Adrenal gland (tissue), 12 donors: ENCODE measurements around the gene CDK13. TPM values are rescaled to one million over a fixed set of nuclear protein-coding genes. Genes with fewer than 3 reads are reported as not detected.

Experiments used
- DNase-seq, 7 donors: peaks; one replicate each; pipeline ENCODE4 v3.0.0-alpha.2; 2019 to 2020
- H3K27ac ChIP-seq, 5 donors: fragments of 200-600 bp; sonication (generic) in 4 of 5; 1 replicate in 3 of 5; 2 replicates in 2 of 5; pipeline versions ENCODE4 v1.5.1 to v1.8.0; 2016 to 2020; ENCODE audit warnings: mild to moderate bottlenecking in 1 of 5
- H3K27me3 ChIP-seq: fragments of 200-600 bp; 2 replicates; pipeline ENCODE4 v1.8.0; 2021
- H3K36me3 ChIP-seq, 2 donors: fragments of 200-600 bp; replicated peaks in 1 of 2; 1 replicate in 1 of 2; 2 replicates in 1 of 2; pipeline versions ENCODE4 v1.5.1 to v1.8.0; 2018 to 2022
- H3K4me1 ChIP-seq, 2 donors: fragments of 200-600 bp; replicated peaks in 1 of 2; 1 replicate in 1 of 2; 2 replicates in 1 of 2; pipeline versions ENCODE4 v1.5.1 to v1.8.0; 2018 to 2021
- H3K4me3 ChIP-seq, 4 donors: fragments of 200-600 bp; sonication (generic) in 3 of 4; one replicate each; pipeline ENCODE4 v1.5.1; 2016 to 2018
- H3K9me3 ChIP-seq, 3 donors: fragments of 200-600 bp; sonication (generic) in 1 of 3; replicated peaks in 1 of 3; 1 replicate in 2 of 3; 2 replicates in 1 of 3; pipeline versions ENCODE4 v1.5.1 to v1.8.0; 2016 to 2021
- POLR2A ChIP-seq, 2 donors: fragments of 450-650 bp; IDR thresholded peaks; one replicate each; pipeline ENCODE4 v1.6.1; 2017; ENCODE audit warnings: antibody characterized with exemption in 2 of 2, mild to moderate bottlenecking in 2 of 2, moderate library complexity in 1 of 2
- WGBS, 4 donors: extraction: QIAGEN DNeasy Blood & Tissue Kit in 2 of 4; methylation state at CpG; one replicate each; pipeline versions ENCODE4 v1.1.5 to v1.1.7; 2013 to 2017; 5-methylcytosine and 5-hydroxymethylcytosine counted together
- intact Hi-C, 2 donors: fragments of 100-400 bp; cut with DNase I; formaldehyde crosslinking; loops; one replicate each; pipeline versions ENCODE4 v1.14.1 to v1.15.0; 2022 to 2023
- polyA plus RNA-seq, 3 donors: library from polyadenylated mRNA; stranded (reverse); fragments of 200-250 nt in 2 of 3; fragments of 350-450 nt in 1 of 3; fragmentation: Illumina TruSeq in 1 of 3; extraction: RNeasy Lipid Tissue Mini Kit (QIAGEN cat#74804) in 1 of 3; gene quantifications; one replicate each; pipeline ENCODE4 v1.2.3, GENCODE V29; 2013 to 2014
- total RNA-seq, 9 donors: library from RNA; depleted of rRNA in 4 of 9; stranded (reverse); fragments of >200 nt in 4 of 9; fragments of 120-200 nt in 1 of 9; fragmentation: NEBNext Ultra II Directional in 1 of 9; extraction: Animal tissue kit (Norgen Biotek cat#: 25700) in 1 of 9; gene quantifications; one replicate each; pipeline versions ENCODE4 v1.1.0 to v1.2.4, GENCODE V29; 2013 to 2023
- TF ChIP-seq, protein P1 (sequence below), 6 experiments: fragments of 450-650 bp in 4 of 6; fragments of 200-600 bp in 2 of 6; sonication (generic) in 1 of 6; IDR thresholded peaks; 1 replicate in 5 of 6; 2 replicates in 1 of 6; pipeline versions ENCODE4 v1.5.1 to v1.8.0; 2016 to 2021; ENCODE audit warnings: antibody characterized with exemption in 6 of 6, mild to moderate bottlenecking in 2 of 6, moderate library complexity in 1 of 6
- donor health status: healthy with polysubstance abuse.
- donor health status: Bipolar disorder and iron deficiency.
- donor health status: DM: yes; HTN: yes; CAD: no.
- donor health status: DM: no; HTN: no; CAD: no.
- donor health status: DM: no; HTN: no; CAD: no.
- donor health status: DM: yes; HTN: yes; CAD: no.

The CDK13 gene
- total and polyA plus RNA-seq, 12 donors: 21.2 to 77.7 (median 40.2) TPM

DNA sequence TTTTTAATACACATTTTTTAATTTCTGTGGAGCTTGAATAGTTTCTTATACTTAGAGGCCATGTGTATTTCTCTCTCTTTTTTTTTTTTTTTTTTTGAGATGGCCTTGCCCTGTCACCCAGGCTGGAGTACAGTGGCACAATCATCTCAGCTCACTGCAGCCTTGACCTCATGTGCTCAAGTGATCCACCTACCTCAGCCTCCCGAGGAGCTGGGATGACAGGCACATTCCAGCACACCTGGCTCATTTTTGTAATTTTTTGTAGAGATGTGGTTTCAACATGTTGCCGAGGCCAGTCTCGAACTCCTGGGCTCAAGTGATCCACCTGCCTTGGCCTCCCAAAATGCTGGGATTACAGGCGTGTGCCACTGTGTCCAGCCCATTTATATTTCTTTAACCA, 64.3 kb downstream of the CDK13 start:
- 80 to 86% (median 84%) methylated on average over 4 of the region's 4 CpGs for WGBS, 4 donors
- intact Hi-C loops: loop anchor here in 1 of 2 donors (10.0 kb wide), 1 partner anchor 60 kb away; the partner anchor contains the start of gene CDK13
- Histone ChIP-seq H3K4me3 (no peak overlapping the region), H3K27ac (no peak overlapping the region), H3K4me1 (peaks cover 0 to 8% of the 10 kb centered on the region in 2 donors), H3K27me3 (no peaks in the 10 kb centered on the region), H3K9me3 (no peaks in the 10 kb centered on the region), H3K36me3 (peaks cover 0 to 11% of the 10 kb centered on the region in 2 donors)
- TF ChIP-seq, protein P1, sequence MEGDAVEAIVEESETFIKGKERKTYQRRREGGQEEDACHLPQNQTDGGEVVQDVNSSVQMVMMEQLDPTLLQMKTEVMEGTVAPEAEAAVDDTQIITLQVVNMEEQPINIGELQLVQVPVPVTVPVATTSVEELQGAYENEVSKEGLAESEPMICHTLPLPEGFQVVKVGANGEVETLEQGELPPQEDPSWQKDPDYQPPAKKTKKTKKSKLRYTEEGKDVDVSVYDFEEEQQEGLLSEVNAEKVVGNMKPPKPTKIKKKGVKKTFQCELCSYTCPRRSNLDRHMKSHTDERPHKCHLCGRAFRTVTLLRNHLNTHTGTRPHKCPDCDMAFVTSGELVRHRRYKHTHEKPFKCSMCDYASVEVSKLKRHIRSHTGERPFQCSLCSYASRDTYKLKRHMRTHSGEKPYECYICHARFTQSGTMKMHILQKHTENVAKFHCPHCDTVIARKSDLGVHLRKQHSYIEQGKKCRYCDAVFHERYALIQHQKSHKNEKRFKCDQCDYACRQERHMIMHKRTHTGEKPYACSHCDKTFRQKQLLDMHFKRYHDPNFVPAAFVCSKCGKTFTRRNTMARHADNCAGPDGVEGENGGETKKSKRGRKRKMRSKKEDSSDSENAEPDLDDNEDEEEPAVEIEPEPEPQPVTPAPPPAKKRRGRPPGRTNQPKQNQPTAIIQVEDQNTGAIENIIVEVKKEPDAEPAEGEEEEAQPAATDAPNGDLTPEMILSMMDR (IDR thresholded peaks at IDR 0.05): no peak
- no peak for TF ChIP-seq POLR2A (IDR thresholded peaks at IDR 0.05)
- DNase-seq: no peak

DNA sequence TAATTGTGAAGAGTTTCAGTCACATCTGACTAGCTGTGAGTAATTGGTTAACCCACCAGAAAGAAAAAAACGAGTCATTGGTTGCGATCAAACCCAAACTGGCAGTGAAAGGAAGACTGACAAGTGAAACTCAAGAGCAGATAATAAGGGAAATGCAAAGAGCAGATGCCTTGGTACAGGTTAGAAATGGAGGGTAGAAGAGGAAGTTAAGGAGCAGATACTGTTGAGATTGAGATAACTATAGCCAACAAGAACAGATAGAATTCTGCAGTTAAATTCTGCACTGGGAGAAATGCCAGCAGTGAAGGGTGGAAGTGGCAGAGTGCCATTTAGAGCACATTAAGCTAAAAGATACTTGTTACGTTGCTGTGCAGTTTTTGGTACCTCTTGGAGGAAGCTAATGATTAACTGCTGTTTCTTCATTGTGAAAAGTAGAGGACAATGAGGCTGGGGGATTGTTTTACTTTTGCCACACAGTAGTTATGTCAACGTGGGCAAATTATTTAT, 65.8 kb downstream of the CDK13 start:
- intact Hi-C loops: loop anchor here in 1 of 2 donors (10.0 kb wide), 1 partner anchor 61 kb away; the partner anchor contains the start of gene CDK13
- no peaks in the 10 kb centered on the region for H3K27me3 ChIP-seq
- 32 to 41% (median 35%) methylated on average over 4 of the region's 4 CpGs for WGBS, 4 donors
- peaks cover 0 to 11% of the 10 kb centered on the region in 2 donors for H3K36me3 ChIP-seq
- TF ChIP-seq POLR2A (IDR thresholded peaks at IDR 0.05): no peak
- TF ChIP-seq, protein P1 (IDR thresholded peaks at IDR 0.05): no peak
- peaks cover 0 to 8% of the 10 kb centered on the region in 2 donors for H3K4me1 ChIP-seq
- H3K9me3 ChIP-seq: no peaks in the 10 kb centered on the region
- peak in 6 of 7 donors; percentile 11 to 70 (median 37) for DNase-seq
- no peak overlapping the region for H3K27ac ChIP-seq
- no peak overlapping the region for H3K4me3 ChIP-seq

DNA sequence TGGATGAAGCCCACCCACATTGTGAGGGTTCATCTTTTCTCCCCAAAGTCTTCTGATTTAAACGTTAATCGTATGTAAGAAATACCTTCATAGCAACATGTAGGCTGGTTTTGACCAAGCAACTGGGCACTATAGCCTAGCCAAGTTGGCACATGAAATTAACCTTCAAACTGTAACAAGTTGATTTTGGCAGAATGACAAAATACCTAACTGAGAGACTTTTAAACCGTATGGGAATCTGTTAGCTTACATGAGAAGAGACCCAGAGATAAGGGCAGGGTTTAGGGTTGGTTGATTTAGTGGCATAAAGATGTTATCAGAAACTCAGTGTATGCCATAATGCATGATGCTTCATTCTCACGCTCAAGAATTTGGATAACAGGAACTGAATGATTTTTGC, 69.5 kb downstream of the CDK13 start:
- Histone ChIP-seq H3K4me3 (no peak overlapping the region), H3K27ac (no peak overlapping the region), H3K36me3 (peaks cover 0 to 11% of the 10 kb centered on the region in 2 donors), H3K27me3 (no peaks in the 10 kb centered on the region), H3K9me3 (no peaks in the 10 kb centered on the region), H3K4me1 (peaks cover 0 to 8% of the 10 kb centered on the region in 2 donors)
- TF ChIP-seq POLR2A (IDR thresholded peaks at IDR 0.05): no peak
- TF ChIP-seq, protein P1 (IDR thresholded peaks at IDR 0.05): no peak
- WGBS, 4 donors: 81 to 86% (median 82%) methylated on average over 4 of the region's 4 CpGs
- no peak for DNase-seq
- intact Hi-C loops: loop anchor here in 1 of 2 donors (10.0 kb wide), 1 partner anchor 65 kb away; the partner anchor contains the start of gene CDK13

DNA sequence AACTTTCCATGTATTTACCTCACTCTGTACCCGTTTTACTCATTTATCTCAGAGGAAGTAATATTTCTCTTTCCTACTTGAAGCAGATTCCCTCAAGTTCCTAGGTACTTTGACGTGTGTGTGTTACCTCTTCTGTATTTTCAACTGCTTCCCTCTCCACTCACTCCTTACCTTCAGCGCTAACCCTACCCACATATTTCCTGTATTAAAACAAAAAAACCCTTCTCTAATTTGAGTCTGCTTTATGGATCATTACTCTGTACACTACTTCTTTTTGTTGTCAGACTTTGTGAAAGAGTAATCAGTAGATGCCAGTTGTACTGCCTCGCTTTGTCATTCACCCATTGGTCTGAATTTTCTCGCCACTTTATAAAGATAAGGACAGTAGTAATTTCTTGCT, 74.0 kb downstream of the CDK13 start:
- no peak overlapping the region for H3K4me3 ChIP-seq
- intact Hi-C loops: no loop called here
- TF ChIP-seq POLR2A (IDR thresholded peaks at IDR 0.05): no peak
- TF ChIP-seq, protein P1 (IDR thresholded peaks at IDR 0.05): no peak
- DNase-seq: no peak
- H3K36me3 ChIP-seq: peaks cover 0 to 1% of the 10 kb centered on the region in 2 donors
- WGBS, 4 donors: 85 to 89% (median 87%) methylated on average over 5 of the region's 5 CpGs
- no peak overlapping the region for H3K27ac ChIP-seq
- H3K27me3 ChIP-seq: no peaks in the 10 kb centered on the region
- no peaks in the 10 kb centered on the region for H3K9me3 ChIP-seq
- H3K4me1 ChIP-seq: no peaks in the 10 kb centered on the region
